NCI-H1092 (cell line): ENCODE data around the gene LAMA5.

Experiments used
- DNase-seq: peaks from one replicate; lab custom pipeline; 2025; lab: John Stamatoyannopoulos, UW

Gene LAMA5

GRCh38 chr20:62288535-62289105 lies 78.5 kb downstream of the LAMA5 start:
- DNase-seq = no peak

GRCh38 chr20:62287759-62288534 lies 79.2 kb downstream of the LAMA5 start:
- no peak for DNase-seq

- DNase-seq = no peak
Measured at GRCh38 chr20:62287129-62287528, 80.0 kb downstream of the LAMA5 start.

- DNase-seq = no peak
Measured at GRCh38 chr20:62286493-62287064, 80.5 kb downstream of the LAMA5 start.

GRCh38 chr20:62285722-62286121 lies 81.4 kb downstream of the LAMA5 start:
- no peak for DNase-seq

- no peak for DNase-seq
Measured at GRCh38 chr20:62285151-62285550, 82.0 kb downstream of the LAMA5 start.

- no peak for DNase-seq
Measured at GRCh38 chr20:62284448-62284847, 82.7 kb downstream of the LAMA5 start.

GRCh38 chr20:62282877-62283503 lies 84.1 kb downstream of the LAMA5 start:
- DNase-seq = no peak

GRCh38 chr20:62282103-62282502 lies 85.0 kb downstream of the LAMA5 start:
- no peak for DNase-seq

GRCh38 chr20:62281161-62281933 lies 85.8 kb downstream of the LAMA5 start:
- DNase-seq = no peak

- no peak for DNase-seq
Measured at GRCh38 chr20:62280303-62280702, 86.8 kb downstream of the LAMA5 start.

- DNase-seq = no peak
Measured at GRCh38 chr20:62277253-62277652, 89.9 kb downstream of the LAMA5 start.

- no peak for DNase-seq
Measured at GRCh38 chr20:62276439-62276838, 90.7 kb downstream of the LAMA5 start.

- no peak for DNase-seq
Measured at GRCh38 chr20:62275219-62275618, 91.9 kb downstream of the LAMA5 start.

GRCh38 chr20:62274332-62274950 lies 92.7 kb downstream of the LAMA5 start:
- no peak for DNase-seq

- no peak for DNase-seq
Measured at GRCh38 chr20:62273416-62273815, 93.7 kb downstream of the LAMA5 start.

GRCh38 chr20:62272200-62272599 lies 94.9 kb downstream of the LAMA5 start:
- DNase-seq = no peak

GRCh38 chr20:62269871-62270270 lies 97.2 kb downstream of the LAMA5 start:
- DNase-seq = no peak

- DNase-seq = no peak
Measured at GRCh38 chr20:62269378-62269777, 97.7 kb downstream of the LAMA5 start.

GRCh38 chr20:62268228-62268900 lies 98.7 kb downstream of the LAMA5 start:
- DNase-seq = no peak

GRCh38 chr20:62267543-62267942 lies 99.6 kb downstream of the LAMA5 start:
- DNase-seq = no peak
